Keratinocyte (primary cell): ENCODE data around the gene MYMK. TPM values are rescaled to one million over a fixed set of nuclear protein-coding genes. Genes with fewer than 3 reads are reported as not detected.

ENCODE experiments used
- DNase-seq: peaks from one replicate; pipeline ENCODE4 v3.0.0-alpha.2; 2011; ENCODE audit warnings: low read depth, missing footprints, low spot score
- FAIRE-seq: peaks from 2 replicates; lab custom pipeline; 2011; peaks lifted over from hg19 to GRCh38; lab: Jason Lieb, UNC
- H2AFZ ChIP-seq: 2 replicates; pipeline ENCODE4 v1.6.0; 2012; ENCODE audit warnings: low read length, control low read depth, inconsistent platforms; ENCODE audit not compliant: control insufficient read depth
- H3K27ac ChIP-seq: 2 replicates; pipeline ENCODE4 v1.5.1; 2011; ENCODE audit warnings: low read length; ENCODE audit not compliant: control insufficient read depth, insufficient read depth
- H3K27me3 ChIP-seq: 3 replicates; pipeline ENCODE4 v1.6.0; 2011; ENCODE audit warnings: low read length; ENCODE audit not compliant: control insufficient read depth, insufficient read depth; ENCODE audit errors: extremely low read depth
- H3K36me3 ChIP-seq, 2 experiments: 2 replicates in 1 of 2; 3 replicates in 1 of 2; pipeline ENCODE4 v1.5.1; 2011; ENCODE audit warnings: low read length in 2 of 2, mild to moderate bottlenecking in 1 of 2; ENCODE audit not compliant: control insufficient read depth in 2 of 2, insufficient read depth in 2 of 2; ENCODE audit errors: extremely low read depth in 1 of 2
- H3K4me1 ChIP-seq: 3 replicates; pipeline ENCODE4 v1.5.1; 2011; ENCODE audit warnings: low read length; ENCODE audit not compliant: control insufficient read depth, insufficient read depth; ENCODE audit errors: extremely low read depth
- H3K4me2 ChIP-seq: 3 replicates; pipeline ENCODE4 v1.6.0; 2011; ENCODE audit warnings: low read depth, low read length; ENCODE audit not compliant: control insufficient read depth, insufficient read depth; ENCODE audit errors: extremely low read depth
- H3K4me3 ChIP-seq, 3 experiments: fragments of 200-600 bp in 1 of 3; sonication (generic) in 1 of 3; 2 replicates in 2 of 3; 3 replicates in 1 of 3; pipeline ENCODE4 v1.5.1; 2011 to 2016; ENCODE audit warnings: low read length in 3 of 3, mild to moderate bottlenecking in 3 of 3, control low read depth in 2 of 3, inconsistent platforms in 1 of 3, low read depth in 1 of 3, mixed read lengths in 1 of 3, mixed run types in 1 of 3, moderate library complexity in 1 of 3; ENCODE audit not compliant: control insufficient read depth in 2 of 3, insufficient read depth in 2 of 3; ENCODE audit errors: extremely low read depth in 1 of 3
- H3K79me2 ChIP-seq: 2 replicates; pipeline ENCODE4 v1.6.0; 2012; ENCODE audit warnings: low read length; ENCODE audit not compliant: control insufficient read depth, insufficient read depth
- H3K9ac ChIP-seq: 3 replicates; pipeline ENCODE4 v1.6.0; 2011; ENCODE audit warnings: low read length; ENCODE audit not compliant: control insufficient read depth, insufficient read depth; ENCODE audit errors: extremely low read depth
- H3K9me1 ChIP-seq: 3 replicates; pipeline ENCODE4 v1.6.0; 2011; ENCODE audit warnings: low read length; ENCODE audit not compliant: control insufficient read depth, insufficient read depth; ENCODE audit errors: extremely low read depth
- H3K9me3 ChIP-seq: 2 replicates; pipeline ENCODE4 v1.5.1; 2012; ENCODE audit warnings: low read depth, low read length; ENCODE audit not compliant: control insufficient read depth
- H4K20me1 ChIP-seq: 3 replicates; pipeline ENCODE4 v1.6.0; 2011; ENCODE audit warnings: low read length; ENCODE audit not compliant: control insufficient read depth, insufficient read depth; ENCODE audit errors: extremely low read depth
- CTCF ChIP-seq, 3 experiments: IDR thresholded peaks in 1 of 3; conservative IDR thresholded peaks in 1 of 3; optimal IDR thresholded peaks in 1 of 3; 2 replicates in 2 of 3; 3 replicates in 1 of 3; pipeline versions ENCODE3 to v1.5.1; 2011; ENCODE audit warnings: low read length in 3 of 3, mild to moderate bottlenecking in 3 of 3, moderate library complexity in 2 of 3, control low read depth in 1 of 3, inconsistent platforms in 1 of 3; ENCODE audit not compliant: insufficient read depth in 2 of 3; ENCODE audit errors: extremely low read depth in 1 of 3
- EZH2 ChIP-seq: IDR thresholded peaks from one replicate; pipeline ENCODE4 v1.6.1; 2012; ENCODE audit warnings: inconsistent platforms, mild to moderate bottlenecking, low read length, moderate library complexity
- dilution Hi-C: fragments of 300-500 bp; cut with MboI; formaldehyde crosslinking; loops from one replicate; pipeline ENCODE4 v1.7.0; 2020; ENCODE audit warnings: low sequenced_read_pairs; ENCODE audit not compliant: extremely low pct_ligation_motif_present
- polyA plus RNA-seq, 5 experiments: library from polyadenylated mRNA; depleted of rRNA in 3 of 5; stranded (reverse) in 3 of 5; stranded (forward) in 1 of 5; unstranded in 1 of 5; fragments of >200 nt; gene quantifications; 1 replicate in 1 of 5; 2 replicates in 3 of 5; 3 replicates in 1 of 5; pipeline versions ENCODE4 v1.2.1 to v1.2.3, GENCODE V29; 2011 to 2012; ENCODE audit warnings: missing spikeins in 2 of 5, low read depth in 1 of 5, low replicate concordance in 1 of 5

MYMK gene
- polyA plus RNA-seq, 1 donor (not counting 4 experiments of a cell fraction or from before 2014, with no cell fraction given) = not detected

GRCh38 chr9:133572821-133573361 is 48.1 kb upstream of the MYMK start:
- H3K4me3 ChIP-seq = no peak overlapping the region
- peaks cover 19% of the 10 kb centered on the region for H3K27me3 ChIP-seq
- no peaks in the 10 kb centered on the region for H3K9me1 ChIP-seq
- no peaks in the 10 kb centered on the region for H3K9me3 ChIP-seq
- no peak overlapping the region for H3K27ac ChIP-seq
- peak; percentile 36 for TF ChIP-seq EZH2
- no peak for TF ChIP-seq CTCF (optimal IDR thresholded peaks at IDR 0.05 in 1 of 3, IDR thresholded peaks at IDR 0.05 in 1 of 3, conservative IDR thresholded peaks at IDR 0.05 in 1 of 3; ENCODE audit: extremely low read depth in 1 of 3, insufficient read depth in 2 of 3, low read length in 3 of 3)
- no peak overlapping the region for H3K4me2 ChIP-seq
- H4K20me1 ChIP-seq = no peaks in the 10 kb centered on the region
- FAIRE-seq = no peak
- H3K79me2 ChIP-seq = no peaks in the 10 kb centered on the region
- no peak overlapping the region for H3K9ac ChIP-seq
- H3K36me3 ChIP-seq = no peaks in the 10 kb centered on the region
- H3K4me1 ChIP-seq = no peaks in the 10 kb centered on the region
- DNase-seq = no peak
- dilution Hi-C loops = no loop called here
- H2AFZ ChIP-seq = no peak overlapping the region

GRCh38 chr9:133571896-133572595 is 47.3 kb upstream of the MYMK start:
- Histone ChIP-seq H3K79me2 (no peaks in the 10 kb centered on the region), H3K4me3 (no peak overlapping the region), H2AFZ (no peak overlapping the region), H3K9me3 (no peaks in the 10 kb centered on the region), H3K27me3 (peaks cover 13% of the 10 kb centered on the region), H3K9ac (no peak overlapping the region), H3K9me1 (no peaks in the 10 kb centered on the region), H4K20me1 (no peaks in the 10 kb centered on the region), H3K4me1 (no peaks in the 10 kb centered on the region), H3K4me2 (no peak overlapping the region), H3K36me3 (no peaks in the 10 kb centered on the region), H3K27ac (no peak overlapping the region)
- dilution Hi-C loops = no loop called here
- DNase-seq (no peak), FAIRE-seq (no peak)
- TF ChIP-seq CTCF (optimal IDR thresholded peaks at IDR 0.05 in 1 of 3, IDR thresholded peaks at IDR 0.05 in 1 of 3, conservative IDR thresholded peaks at IDR 0.05 in 1 of 3; ENCODE audit: extremely low read depth in 1 of 3, insufficient read depth in 2 of 3, low read length in 3 of 3) = no peak
- TF ChIP-seq EZH2 = no peak
